HG03442 (cell line): Measurements from ENCODE around the gene CNOT3.
A peak's percentile ranks its signal among the peaks of the same experiment; 100 is the strongest.

Experiments
- ATAC-seq: cut with Tn5 transposase; IDR thresholded peaks from one replicate; pipeline ENCODE4 v1.9.1; 2021; ENCODE audit warnings: mild to moderate bottlenecking, moderate library complexity; ENCODE audit not compliant: unreplicated experiment

The CNOT3 gene

DNA sequence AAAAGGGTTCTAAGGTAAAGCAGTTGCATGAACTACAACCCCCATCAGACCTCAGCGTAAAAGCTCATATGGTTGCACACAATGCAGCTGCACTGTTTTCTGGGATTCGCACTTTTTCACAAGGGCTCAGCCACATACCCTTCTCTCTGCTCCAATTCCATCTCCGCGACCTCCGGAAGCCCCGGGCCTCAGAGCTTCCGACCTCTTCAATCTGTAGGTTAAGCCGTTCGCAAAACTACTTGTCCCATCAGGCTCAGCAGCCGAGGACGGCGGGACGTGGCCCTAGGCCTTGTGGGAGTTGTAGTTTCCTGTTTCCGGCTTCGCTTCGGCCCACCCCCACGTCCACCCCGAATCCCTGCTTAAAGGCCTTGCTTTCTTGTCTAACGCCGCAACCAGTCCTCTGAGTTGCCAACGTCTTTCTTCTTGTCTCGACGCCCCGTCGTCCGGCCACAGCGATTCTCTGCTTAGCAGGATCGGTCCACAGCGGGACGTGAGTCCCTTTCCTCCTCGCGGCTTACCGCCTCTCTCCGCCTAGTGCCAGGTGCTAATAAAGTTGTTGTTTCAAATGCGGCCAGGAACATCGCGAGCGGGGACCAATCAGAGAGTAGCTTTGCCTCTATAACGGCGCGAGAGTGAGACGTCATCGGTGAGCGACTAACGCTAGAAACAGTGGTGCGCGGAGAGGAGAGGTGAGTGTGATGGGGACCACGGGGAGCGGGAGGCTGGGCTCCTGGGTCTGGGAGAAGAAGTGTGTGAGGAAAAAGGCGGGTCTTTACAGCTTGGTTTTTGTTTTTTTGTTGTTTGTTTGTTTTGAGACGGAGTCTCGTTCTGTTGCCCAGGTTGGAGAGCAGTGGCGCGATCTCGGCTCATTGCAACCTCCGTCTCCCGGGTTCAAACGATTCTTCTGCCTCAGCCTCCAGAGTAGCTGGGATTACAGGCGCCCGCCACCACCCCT lies 22.2 kb upstream of the CNOT3 start, which contains the start of the genes PRPF31 and TFPT:
Gene PRPF31, plus strand, starts transcription at position 646 of the 955 bp plus-strand sequence. CDS start 2,525 bp downstream, outside the sequence.
Gene TFPT, minus strand, starts transcription at position 549 of the 955 bp plus-strand sequence. Its CDS starts 388 bp downstream, at position 161.
- peak; percentile 72 for ATAC-seq

DNA sequence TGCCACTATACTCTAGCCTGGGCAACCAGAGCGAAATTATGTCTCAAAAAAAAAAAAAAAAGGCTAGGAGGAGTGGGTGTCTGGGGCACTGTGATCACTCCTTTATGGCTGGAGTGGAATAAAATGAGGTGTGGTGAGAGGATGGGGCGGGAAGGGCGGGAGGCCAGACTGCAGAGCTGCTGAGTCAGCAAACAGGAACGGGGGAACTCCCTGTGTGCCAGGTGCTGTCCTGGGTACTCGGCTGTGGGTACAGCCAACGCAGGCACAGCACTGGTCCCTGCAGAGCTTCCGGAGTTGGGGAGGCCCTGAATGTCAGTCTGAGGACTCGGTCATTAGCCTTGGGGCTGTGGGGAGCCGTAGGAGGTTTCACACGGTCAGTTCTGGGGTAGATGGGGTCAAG lies 16.3 kb upstream of the CNOT3 start:
- no peak for ATAC-seq

DNA sequence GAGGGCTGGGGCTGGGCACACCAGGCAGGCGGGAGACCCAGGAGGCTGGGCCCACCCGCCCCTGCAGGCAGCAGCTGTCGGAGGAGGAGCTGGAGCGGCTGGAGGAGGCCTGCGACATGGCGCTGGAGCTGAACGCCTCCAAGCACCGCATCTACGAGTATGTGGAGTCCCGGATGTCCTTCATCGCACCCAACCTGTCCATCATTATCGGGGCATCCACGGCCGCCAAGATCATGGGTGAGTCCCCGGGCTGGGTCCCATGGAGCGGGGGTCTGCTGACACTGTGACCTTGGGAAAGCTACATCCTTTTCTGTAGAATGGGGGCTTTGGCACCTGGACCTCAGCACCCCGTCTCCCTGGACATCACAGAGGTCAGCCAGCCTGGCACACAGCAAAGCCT lies 13.9 kb upstream of the CNOT3 start:
- ATAC-seq: no peak

DNA sequence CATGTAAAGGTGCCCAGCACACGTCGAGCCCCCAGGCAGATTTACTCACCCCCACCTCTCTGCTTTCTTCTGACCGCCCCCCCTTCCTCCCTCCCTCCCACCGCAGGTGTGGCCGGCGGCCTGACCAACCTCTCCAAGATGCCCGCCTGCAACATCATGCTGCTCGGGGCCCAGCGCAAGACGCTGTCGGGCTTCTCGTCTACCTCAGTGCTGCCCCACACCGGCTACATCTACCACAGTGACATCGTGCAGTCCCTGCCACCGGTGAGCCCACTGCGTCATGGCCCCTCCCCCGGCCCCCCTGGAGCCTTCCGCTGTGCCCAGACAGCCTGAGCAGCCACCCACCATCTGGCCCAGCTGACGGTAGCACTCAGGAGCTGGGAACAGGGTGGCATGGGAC lies 13.2 kb upstream of the CNOT3 start:
- no peak for ATAC-seq

DNA sequence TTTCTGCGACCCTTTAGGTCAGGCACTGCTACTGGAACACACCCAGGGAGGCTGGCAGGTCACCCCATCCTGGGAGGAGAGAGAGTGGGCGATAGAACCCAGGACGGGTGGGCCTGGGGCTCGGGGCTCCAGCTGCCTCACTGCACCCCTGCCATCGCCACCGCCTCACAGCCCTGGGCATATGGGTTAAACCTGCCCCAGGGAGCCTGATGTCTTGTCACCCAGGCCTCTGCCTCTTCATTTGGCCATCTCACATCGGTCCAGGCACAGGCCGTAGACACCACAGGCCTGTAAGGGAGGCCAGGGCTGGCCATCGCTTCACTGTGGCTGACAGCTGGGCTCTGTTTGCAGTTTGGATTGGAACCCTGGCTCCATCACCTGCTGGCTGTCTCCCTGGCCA lies 11.8 kb upstream of the CNOT3 start:
- no peak for ATAC-seq

DNA sequence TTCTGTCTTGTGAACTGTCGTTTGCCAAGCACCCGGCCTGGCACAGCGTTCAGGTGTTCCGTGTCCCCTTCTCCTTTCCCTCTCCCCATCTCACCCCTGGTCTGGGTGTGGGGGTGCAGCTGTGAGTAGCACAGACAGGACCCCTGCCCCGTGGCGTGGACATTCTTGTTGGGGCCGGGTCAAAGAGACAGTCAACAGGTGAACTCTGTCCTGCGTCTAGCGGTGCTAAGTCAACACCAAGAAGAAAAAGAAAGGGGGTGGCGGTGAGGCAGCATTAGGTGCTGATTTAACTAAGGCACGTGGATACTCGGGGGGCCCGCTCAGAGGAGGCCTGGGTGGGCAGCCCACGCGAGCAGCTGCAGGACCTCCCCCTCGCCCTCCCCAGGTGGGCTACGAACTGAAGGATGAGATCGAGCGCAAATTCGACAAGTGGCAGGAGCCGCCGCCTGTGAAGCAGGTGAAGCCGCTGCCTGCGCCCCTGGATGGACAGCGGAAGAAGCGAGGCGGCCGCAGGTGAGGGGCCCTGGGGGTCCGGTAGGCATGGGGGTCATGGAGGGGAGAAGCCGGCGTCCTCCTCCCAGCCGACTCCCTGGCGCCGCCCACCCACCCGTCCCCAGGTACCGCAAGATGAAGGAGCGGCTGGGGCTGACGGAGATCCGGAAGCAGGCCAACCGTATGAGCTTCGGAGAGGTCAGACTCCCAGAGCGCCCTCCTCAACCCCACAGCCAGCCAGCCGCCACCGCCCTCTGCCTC lies 9.7 kb upstream of the CNOT3 start:
- ATAC-seq: no peak

DNA sequence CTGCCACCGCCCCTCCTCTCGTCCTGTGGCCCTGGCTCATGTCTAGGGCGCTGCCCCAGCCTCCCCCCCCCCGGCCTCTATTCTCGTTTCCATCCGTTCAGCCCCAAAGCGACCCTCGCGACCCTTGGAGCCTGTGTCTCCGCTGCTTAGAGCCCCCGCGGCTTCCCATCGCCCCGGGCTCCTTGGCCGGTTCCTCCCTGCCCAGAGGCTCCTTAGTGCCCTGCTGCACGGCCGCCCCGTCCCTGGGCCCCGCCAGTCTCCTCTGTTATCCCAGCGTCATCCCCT lies 9.2 kb upstream of the CNOT3 start:
- ATAC-seq: no peak

DNA sequence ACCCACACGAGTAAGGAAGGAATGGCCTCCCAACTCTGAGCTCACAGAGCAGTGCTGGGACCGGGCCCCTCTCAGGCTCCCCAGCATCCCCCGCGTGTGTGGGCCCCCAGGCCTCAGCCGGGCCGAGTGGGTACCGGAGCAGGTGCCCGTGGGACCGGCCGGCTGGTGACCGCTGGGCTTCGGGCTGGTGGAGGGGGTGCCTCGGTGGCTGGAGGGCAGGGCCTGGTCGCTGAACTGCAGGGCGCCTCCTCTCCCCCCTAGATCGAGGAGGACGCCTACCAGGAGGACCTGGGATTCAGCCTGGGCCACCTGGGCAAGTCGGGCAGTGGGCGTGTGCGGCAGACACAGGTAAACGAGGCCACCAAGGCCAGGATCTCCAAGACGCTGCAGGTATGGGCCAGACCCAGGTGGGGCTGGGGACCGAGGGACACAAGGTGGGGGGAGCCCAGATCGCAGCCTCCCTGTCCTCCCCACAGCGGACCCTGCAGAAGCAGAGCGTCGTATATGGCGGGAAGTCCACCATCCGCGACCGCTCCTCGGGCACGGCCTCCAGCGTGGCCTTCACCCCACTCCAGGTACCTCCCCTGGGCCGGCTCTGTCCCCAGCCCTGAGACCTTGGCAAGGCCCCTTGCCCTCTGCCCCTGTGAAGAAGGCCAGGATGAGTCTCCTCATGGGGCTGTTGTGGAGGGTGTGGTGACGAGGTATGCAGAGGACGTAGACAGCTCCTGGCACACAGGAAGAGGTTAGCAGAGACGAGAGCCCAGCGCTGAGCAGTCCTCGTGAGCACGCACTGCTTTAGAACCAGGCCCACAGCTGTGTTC lies 8.6 kb upstream of the CNOT3 start:
- ATAC-seq: no peak

DNA sequence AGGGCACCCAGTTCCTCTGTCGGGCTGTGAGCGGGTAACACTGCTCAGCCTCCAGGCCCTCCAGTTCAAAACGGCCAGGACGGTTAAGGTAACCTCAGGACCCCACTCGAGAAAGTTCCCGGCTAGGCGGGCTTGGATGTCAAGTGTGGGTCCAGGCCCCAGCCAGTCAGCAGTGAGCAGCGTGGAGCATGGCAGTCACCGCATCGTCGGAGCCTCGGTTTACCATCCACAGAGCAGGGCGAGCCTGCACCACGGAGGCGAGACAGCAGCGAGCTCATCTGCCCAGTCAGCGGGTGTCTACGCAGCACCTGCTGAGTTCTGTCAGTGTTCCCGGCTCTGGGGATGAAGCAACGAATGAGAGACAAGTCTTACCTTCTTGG lies 8.0 kb upstream of the CNOT3 start:
- no peak for ATAC-seq

DNA sequence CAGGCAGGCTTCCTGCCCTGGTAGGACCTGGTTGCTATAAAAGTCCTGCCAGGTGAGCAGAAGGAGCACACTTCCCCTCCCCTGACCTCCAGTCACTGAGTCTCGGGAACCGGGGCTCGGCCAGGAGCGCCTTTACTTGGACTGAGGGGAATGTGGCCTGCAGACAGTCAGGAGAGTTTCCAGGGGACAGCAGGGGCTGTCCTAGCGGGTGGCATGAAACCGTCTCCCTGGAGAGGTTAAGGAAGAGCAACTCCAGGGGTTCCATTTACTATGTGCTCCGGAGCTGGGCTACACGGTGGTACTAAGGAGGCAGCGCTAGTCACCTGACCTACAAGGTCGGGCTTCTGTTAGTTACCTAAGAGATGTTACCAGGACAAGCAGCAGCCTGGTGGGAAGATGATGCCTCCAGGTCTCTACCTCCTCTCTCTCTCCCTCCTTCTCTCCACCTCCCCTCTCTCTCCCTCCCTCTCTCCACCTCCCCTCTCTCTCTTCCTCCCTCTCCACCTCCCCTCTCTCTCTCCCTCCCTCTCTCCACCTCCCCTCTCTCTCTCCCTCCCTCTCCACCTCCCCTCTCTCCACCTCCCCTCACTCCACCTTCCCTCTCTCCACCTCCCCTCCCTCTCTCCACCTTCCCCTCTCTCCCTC lies 4.1 kb upstream of the CNOT3 start:
- no peak for ATAC-seq

DNA sequence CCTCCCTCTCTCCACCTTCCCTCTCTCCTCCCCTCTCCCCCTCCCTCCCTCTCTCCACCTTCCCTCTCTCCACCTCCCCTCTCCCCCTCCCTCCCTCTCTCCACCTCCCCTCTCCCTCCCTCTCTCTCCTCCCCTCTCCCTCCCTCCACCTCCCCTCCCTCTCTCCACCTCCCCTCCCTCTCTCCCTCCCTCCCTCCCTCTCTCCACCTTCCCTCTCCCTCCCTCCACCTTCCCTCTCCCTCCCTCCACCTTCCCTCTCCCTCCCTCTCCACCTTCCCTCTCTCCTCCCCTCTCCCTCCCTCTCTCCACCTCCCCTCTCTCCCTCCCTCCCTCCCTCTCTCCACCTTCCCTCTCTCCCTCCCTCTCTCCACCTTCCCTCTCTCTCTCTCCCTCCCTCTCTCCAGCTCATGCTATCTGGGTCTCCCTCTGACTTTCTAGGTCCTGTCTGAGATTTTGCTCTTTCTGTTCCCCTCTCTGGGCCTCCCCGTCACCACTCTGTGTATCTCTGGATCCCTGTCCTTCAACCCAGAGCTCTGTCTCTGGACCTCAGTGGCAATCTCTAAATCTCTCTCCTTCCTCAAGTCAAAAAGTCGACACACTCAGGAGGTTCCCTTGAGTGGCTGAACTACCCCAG lies 3.5 kb upstream of the CNOT3 start:
- no peak for ATAC-seq

DNA sequence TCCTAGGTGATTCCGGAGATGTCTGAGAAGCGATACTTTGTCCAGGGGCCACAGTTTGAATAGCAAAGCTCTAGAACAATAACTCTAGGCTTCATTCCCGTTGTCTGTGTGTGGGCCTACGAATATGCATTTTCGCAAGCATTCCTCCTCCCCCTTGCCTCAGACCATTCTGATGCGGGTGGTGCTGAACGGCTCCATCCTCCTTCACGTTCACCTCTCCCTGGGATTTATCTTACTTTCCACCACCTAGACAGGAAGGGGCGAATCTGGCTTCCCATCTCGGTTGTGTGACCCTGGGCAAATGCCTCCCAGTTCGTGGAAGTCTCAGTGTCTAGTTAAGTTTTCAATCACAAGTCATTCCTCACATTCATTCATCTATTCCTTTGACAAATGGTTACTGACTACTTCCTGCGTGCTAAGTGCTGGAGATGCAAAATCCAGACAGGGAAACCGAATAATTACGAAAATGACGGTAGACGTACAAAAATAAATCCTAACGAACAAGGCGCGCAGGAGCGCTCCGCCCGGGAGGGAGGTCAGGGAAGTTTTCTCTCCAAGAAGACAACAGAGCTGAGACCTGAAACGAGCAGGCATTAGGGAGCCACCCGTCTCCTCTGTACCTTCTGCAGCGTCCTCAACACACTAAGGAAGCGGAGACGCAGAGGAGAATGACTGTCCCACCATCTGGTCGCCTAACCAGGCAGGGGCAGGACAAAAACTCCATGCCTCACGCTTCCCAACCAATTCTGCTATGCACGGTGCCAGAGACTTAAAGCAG lies 1.3 kb upstream of the CNOT3 start:
- ATAC-seq: no peak

DNA sequence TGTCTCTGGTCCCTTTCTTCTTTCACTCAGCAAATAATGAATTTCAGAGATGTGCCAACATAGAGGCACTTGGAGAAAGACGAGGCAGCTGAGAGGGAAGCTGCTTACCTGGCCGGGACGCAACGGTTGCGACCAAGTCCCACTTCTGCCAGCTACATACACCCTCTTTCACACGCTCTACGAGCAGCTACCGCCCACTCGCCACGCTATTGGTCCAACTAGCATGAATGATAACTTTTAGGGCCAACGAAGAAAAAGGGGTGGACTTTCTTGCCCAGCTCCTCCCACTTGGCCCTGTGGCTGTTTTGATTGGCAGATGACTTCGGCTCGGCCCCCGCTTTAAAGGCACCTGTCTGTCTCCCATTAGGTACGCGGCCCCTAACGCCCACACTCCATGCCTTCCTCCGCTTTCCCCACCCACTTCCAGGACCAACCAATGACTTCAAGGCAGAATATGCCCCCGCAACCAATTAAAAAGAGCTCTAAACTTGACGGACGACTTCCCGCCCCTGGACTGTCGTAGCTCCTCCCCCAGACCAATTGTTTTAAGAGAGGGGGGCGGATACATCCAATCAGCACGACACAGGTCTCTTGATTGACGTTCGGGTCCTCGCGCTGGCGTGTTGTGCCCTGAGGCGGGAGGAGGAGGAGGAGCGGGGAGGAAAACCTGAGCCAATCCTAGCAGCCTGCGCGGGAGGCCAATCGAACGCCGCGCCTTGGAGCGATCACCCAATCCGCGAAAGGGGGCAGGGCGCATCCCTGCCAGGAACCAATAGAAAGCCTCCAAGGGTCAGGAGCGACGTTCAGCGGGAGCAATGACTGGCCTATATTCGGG lies 481 bp upstream of the CNOT3 start:
- ATAC-seq: peak; percentile 73

DNA sequence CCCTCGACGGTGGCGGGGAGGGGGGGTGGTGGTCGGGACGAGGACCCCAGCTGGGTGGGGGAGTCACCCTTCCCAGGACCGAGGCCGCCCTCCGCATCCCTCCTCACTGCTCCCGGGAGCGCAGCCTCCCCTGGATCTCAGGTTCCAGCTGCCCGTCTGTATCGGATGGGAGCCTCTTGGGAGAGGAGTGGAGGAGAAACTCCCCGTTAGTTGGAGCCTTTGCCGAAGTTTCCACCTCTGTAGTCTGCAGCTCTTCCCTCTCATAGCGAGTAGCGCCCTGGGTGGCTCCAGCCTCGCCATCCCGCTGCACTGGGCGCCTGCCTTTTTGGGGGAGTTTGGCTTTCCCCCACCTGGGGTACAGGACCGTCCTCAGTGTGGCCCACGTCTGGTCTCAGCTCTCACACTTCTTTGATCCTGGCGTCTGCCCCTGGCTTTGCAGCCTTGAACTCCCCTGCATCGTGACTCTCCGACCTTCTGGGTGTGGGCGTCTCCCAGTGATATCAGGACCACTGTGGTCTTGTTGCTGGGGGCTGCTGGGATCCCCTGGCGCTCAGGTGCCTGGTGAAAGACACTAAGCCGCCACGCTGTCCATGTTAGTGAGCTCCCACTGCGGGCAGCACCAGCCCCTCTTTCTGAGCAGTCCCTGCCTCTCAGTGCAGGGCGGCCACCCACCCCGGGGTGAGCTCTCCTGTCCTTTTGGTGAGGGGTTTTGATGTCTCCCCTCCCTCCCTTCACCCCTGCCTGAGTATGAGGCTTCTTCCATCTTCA lies 1.1 kb downstream of the CNOT3 start:
- ATAC-seq: no peak

DNA sequence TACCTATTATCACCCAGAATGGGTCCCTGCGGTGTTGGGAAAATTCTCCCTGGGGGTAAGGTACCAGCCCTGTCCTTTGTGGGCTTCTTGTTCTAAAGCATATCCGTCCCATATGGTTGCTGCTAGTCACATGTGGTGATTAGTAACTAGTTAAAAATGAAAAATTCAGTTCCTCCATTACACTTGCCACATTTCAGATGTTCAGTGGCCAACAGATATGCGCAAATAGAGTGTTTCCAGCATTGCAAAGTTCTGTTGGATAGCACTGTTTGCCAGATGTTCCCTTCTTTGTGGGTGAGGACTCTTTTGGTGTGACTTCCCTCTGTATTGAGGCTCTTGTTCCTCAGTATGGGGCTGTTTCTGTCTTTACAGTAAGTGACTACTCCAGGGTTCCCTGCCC lies 3.8 kb downstream of the CNOT3 start:
- ATAC-seq: no peak

DNA sequence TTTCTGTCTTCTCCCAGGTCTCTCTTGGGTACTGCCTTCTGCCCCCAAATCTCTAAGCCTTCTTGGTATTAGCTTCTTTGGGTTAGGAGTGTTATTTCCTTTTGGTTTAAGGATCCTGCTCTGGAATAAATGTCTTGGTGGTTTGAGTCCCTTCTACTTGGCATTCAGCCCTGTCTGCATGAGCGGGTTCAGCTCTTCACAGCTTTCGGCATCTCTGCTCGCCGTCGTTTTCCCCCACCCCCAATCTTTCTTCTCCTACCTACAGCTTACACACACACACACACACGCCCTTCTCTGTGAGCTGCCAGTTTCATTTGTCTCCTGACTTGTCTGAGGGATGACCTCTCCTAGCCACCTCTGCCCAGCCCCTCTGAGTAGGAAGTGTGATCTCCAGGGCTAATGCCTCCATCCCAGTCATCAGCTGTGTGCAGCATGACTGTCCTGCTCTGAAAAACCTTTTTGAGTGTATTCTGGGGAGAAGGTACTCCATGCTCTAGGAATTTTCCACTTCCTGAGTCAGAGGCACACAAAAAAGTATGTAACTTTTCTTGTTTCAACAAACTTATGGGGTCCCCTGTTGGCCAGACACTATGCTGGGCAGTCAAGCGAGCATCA lies 4.7 kb downstream of the CNOT3 start:
- ATAC-seq: no peak

DNA sequence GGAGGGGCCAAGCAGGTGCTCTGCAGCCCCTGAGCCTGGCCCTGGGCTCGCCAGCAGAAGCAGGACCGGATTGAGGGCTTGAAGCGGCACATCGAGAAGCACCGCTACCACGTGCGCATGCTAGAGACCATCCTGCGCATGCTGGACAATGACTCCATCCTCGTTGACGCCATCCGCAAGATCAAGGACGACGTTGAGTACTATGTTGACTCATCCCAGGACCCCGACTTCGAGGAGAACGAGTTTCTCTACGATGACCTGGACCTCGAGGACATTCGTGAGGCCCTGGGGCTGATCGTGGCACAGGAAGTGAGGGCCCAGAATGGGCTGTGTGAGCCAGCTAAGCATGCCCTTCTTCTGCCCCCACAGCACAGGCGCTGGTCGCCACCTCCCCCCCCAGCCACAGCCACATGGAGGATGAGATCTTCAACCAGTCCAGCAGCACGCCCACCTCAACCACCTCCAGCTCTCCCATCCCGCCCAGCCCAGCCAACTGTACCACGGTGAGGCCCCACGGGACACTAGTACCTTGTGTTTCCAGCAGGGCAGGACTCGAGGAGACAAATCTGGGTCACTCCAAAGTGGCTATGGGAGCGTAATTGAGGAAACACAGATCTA lies 8.1 kb downstream of the CNOT3 start:
- ATAC-seq: no peak
